Fibroblast of lung (primary cell): ENCODE measurements around the gene THAP8. TPM values are rescaled to one million over a fixed set of nuclear protein-coding genes. Genes with fewer than 3 reads are reported as not detected.

Experiments
- DNase-seq, 2 donors: peaks; one replicate each; pipeline versions ENCODE4 v3.0.0 to v3.0.0-alpha.2; 2010; ENCODE audit warnings: low read depth in 2 of 2
- H2AFZ ChIP-seq: 2 replicates; pipeline ENCODE4 v1.5.1; 2012; ENCODE audit warnings: low read length, control low read depth, inconsistent platforms
- H3K27ac ChIP-seq: 2 replicates; pipeline ENCODE4 v1.5.1; 2011; ENCODE audit warnings: low read length, control low read depth; ENCODE audit not compliant: insufficient read depth
- H3K27me3 ChIP-seq: 2 replicates; pipeline ENCODE4 v1.5.1; 2011; ENCODE audit warnings: mild to moderate bottlenecking, low read length; ENCODE audit not compliant: control insufficient read depth, insufficient read depth
- H3K36me3 ChIP-seq: 2 replicates; pipeline ENCODE4 v1.5.1; 2011; ENCODE audit warnings: low read length; ENCODE audit not compliant: control insufficient read depth, insufficient read depth
- H3K4me1 ChIP-seq: 2 replicates; pipeline ENCODE4 v1.5.1; 2011; ENCODE audit warnings: low read length; ENCODE audit not compliant: control insufficient read depth, insufficient read depth; ENCODE audit errors: extremely low read depth
- H3K4me2 ChIP-seq: 2 replicates; pipeline ENCODE4 v1.5.1; 2011; ENCODE audit warnings: low read length, control low read depth; ENCODE audit not compliant: insufficient read depth; ENCODE audit errors: extremely low read depth
- H3K4me3 ChIP-seq, 4 experiments: fragments of 200-600 bp in 1 of 4; sonication (generic) in 1 of 4; replicated peaks in 1 of 4; 2 replicates each; pipeline ENCODE4 v1.5.1; 2011 to 2016; ENCODE audit warnings: low read length in 4 of 4, low read depth in 3 of 4, mild to moderate bottlenecking in 3 of 4, control low read depth in 2 of 4, inconsistent platforms in 1 of 4, mixed read lengths in 1 of 4; ENCODE audit not compliant: insufficient read depth in 1 of 4; ENCODE audit errors: control extremely low read depth in 1 of 4
- H3K79me2 ChIP-seq: 2 replicates; pipeline ENCODE4 v1.5.1; 2012; ENCODE audit warnings: mild to moderate bottlenecking, low read length, inconsistent platforms; ENCODE audit not compliant: control insufficient read depth, insufficient read depth
- H3K9ac ChIP-seq: 2 replicates; pipeline ENCODE4 v1.5.1; 2011; ENCODE audit warnings: mild to moderate bottlenecking, low read length, control low read depth; ENCODE audit not compliant: insufficient read depth
- H3K9me3 ChIP-seq: 2 replicates; pipeline ENCODE4 v1.5.1; 2012; ENCODE audit warnings: low read depth, low read length; ENCODE audit not compliant: control insufficient read depth, insufficient read depth
- H4K20me1 ChIP-seq: 2 replicates; pipeline ENCODE4 v1.5.1; 2011; ENCODE audit warnings: low read length; ENCODE audit not compliant: control insufficient read depth, insufficient read depth; ENCODE audit errors: extremely low read depth
- EZH2 ChIP-seq: IDR thresholded peaks from 2 replicates; pipeline ENCODE4 v1.5.1; 2012; ENCODE audit warnings: low read length, control low read depth, mild to moderate bottlenecking; ENCODE audit errors: missing control alignments
- polyA plus RNA-seq, 2 donors: library from polyadenylated mRNA; depleted of rRNA in 1 of 2; stranded (reverse) in 1 of 2; unstranded in 1 of 2; fragments of >200 nt; gene quantifications; 2 replicates each; pipeline ENCODE4 v1.2.1, GENCODE V29; 2011 to 2012; ENCODE audit warnings: missing spikeins in 1 of 2
- total RNA-seq: library from RNA; depleted of rRNA; stranded (reverse); fragments of >200 nt; gene quantifications from 2 replicates; pipeline ENCODE4 v1.2.1, GENCODE V29; 2014
- TF ChIP-seq, protein P1 (sequence below), 2 donors: IDR thresholded peaks in 1 of 2; conservative IDR thresholded peaks in 1 of 2; 1 replicate in 1 of 2; 2 replicates in 1 of 2; pipeline ENCODE4 v1.5.1; 2011 to 2012; ENCODE audit warnings: low read length in 2 of 2, control low read depth in 1 of 2, inconsistent platforms in 1 of 2, low read depth in 1 of 2, mild to moderate bottlenecking in 1 of 2

Gene THAP8
- total and polyA plus RNA-seq, 2 donors (not counting 1 experiment from before 2014, with no cell fraction given): 4.6 to 5.1 TPM

DNA sequence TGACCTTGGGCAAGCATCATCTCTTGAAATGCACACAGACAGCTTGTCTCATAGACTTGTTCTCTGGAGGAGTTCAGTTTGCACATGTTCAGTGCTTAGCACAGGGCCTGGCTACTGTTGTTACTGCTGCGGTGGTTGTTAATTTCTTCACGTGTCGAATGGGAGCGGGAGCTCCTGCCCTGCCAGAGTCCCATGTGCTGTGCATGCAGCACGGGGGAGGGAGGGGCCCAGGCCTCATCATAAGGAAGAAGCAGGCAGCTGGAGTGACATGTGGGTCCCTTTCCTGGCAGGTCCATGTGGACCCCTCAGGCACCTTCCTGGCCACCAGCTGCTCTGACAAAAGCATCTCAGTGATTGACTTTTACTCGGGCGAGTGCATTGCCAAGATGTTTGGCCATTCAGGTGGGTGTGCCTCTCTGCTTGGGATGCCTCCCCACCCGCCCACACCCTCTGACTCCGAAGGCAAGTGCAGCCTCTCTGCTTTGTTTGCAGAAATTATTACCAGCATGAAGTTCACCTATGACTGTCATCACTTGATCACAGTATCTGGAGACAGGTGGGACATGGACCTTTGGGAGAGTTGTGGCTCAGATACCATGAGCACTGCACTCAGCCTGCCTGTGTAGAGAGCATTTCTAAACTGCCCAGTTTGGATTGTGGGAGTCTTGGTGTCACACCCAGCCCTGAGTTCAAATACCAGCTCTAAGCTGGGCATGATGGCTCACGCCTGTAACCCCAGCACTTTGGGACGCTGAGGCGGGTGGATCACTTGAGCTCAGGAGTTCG, 37.0 kb upstream of the THAP8 start:
- Histone ChIP-seq H2AFZ (no peak overlapping the region), H3K4me1 (no peaks in the 10 kb centered on the region), H3K27me3 (no peaks in the 10 kb centered on the region), H3K36me3 (peaks cover 8% of the 10 kb centered on the region), H4K20me1 (no peaks in the 10 kb centered on the region), H3K4me2 (no peak overlapping the region), H3K79me2 (no peaks in the 10 kb centered on the region), H3K27ac (no peak overlapping the region), H3K4me3 (no peak overlapping the region), H3K9ac (no peak overlapping the region), H3K9me3 (no peaks in the 10 kb centered on the region)
- DNase-seq: no peak
- TF ChIP-seq, protein P1, sequence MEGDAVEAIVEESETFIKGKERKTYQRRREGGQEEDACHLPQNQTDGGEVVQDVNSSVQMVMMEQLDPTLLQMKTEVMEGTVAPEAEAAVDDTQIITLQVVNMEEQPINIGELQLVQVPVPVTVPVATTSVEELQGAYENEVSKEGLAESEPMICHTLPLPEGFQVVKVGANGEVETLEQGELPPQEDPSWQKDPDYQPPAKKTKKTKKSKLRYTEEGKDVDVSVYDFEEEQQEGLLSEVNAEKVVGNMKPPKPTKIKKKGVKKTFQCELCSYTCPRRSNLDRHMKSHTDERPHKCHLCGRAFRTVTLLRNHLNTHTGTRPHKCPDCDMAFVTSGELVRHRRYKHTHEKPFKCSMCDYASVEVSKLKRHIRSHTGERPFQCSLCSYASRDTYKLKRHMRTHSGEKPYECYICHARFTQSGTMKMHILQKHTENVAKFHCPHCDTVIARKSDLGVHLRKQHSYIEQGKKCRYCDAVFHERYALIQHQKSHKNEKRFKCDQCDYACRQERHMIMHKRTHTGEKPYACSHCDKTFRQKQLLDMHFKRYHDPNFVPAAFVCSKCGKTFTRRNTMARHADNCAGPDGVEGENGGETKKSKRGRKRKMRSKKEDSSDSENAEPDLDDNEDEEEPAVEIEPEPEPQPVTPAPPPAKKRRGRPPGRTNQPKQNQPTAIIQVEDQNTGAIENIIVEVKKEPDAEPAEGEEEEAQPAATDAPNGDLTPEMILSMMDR (conservative IDR thresholded peaks at IDR 0.05 in 1 of 2, IDR thresholded peaks at IDR 0.05 in 1 of 2; ENCODE audit: low read depth in 1 of 2, low read length in 2 of 2): no peak
- no peak for TF ChIP-seq EZH2

DNA sequence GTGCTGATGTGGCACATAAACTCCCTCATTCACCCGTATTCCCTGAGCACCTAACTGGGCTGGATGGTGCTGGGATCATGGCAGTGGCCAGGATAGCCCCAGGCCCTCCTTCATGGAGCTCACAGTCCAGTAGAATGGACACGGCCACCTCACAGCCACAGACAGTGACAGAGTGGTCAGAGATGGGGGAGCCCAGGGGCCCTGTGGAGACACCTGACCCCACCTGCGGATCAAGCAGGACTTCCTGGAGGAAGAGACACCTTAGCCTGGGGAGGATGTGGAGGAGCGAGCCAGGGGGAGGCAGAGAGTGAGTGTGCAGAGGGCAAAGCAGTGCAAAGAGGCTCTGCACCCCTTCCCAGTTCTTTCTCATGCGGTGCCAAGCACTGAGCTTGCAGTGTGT, 35.8 kb upstream of the THAP8 start:
- H3K36me3 ChIP-seq: peaks cover 8% of the 10 kb centered on the region

DNA sequence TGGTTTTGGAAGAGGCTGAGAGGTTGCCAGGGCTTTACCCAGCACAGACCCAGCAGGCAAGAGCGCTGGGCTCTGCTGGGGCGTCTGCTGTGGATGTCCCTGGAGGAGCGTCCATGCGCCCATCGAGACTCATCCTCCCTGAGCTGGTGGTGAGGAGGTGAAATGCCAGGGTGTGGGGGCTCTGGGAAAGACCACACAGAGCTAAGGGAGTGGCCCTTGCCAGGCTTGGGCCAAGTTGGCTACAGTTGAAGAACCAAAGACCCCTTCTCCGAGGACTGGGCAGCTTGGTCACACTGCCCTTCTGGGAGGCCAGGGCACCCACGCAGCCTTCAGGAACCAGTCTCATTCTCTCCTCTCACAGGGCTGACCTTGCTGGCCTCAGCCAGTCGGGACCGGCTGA, 32.2 kb upstream of the THAP8 start:
- Histone ChIP-seq H3K27me3 (no peaks in the 10 kb centered on the region), H2AFZ (no peak overlapping the region), H4K20me1 (no peaks in the 10 kb centered on the region), H3K9ac (no peak overlapping the region), H3K4me2 (no peak overlapping the region), H3K27ac (no peak overlapping the region), H3K9me3 (no peaks in the 10 kb centered on the region), H3K4me3 (no peak overlapping the region), H3K79me2 (no peaks in the 10 kb centered on the region), H3K36me3 (peaks cover 22% of the 10 kb centered on the region), H3K4me1 (no peaks in the 10 kb centered on the region)
- no peak for TF ChIP-seq EZH2
- TF ChIP-seq, protein P1 (conservative IDR thresholded peaks at IDR 0.05 in 1 of 2, IDR thresholded peaks at IDR 0.05 in 1 of 2; ENCODE audit: low read depth in 1 of 2, low read length in 2 of 2): no peak
- no peak for DNase-seq

More for the DNA sequence above, 35.8 kb upstream of the THAP8 start:
- Histone ChIP-seq H3K9me3 (no peaks in the 10 kb centered on the region), H3K4me3 (no peak overlapping the region), H3K27me3 (no peaks in the 10 kb centered on the region), H3K27ac (no peak overlapping the region), H3K4me2 (no peak overlapping the region), H3K4me1 (no peaks in the 10 kb centered on the region), H3K79me2 (no peaks in the 10 kb centered on the region), H2AFZ (no peak overlapping the region), H3K9ac (no peak overlapping the region), H4K20me1 (no peaks in the 10 kb centered on the region)
- no peak for DNase-seq
- TF ChIP-seq, protein P1 (conservative IDR thresholded peaks at IDR 0.05 in 1 of 2, IDR thresholded peaks at IDR 0.05 in 1 of 2; ENCODE audit: low read depth in 1 of 2, low read length in 2 of 2): no peak
- TF ChIP-seq EZH2: no peak
